Mesenchymal stem cell (in vitro differentiated cells and primary cell): ENCODE data around the gene ATAD1.

Source experiments
- DNase-seq: peaks from one replicate; pipeline ENCODE4 v3.0.0-alpha.2; 2013
- H2AFZ ChIP-seq: one replicate; pipeline ENCODE4 v1.6.1; 2013; ENCODE audit warnings: low read depth, mild to moderate bottlenecking, control low read depth, inconsistent platforms, low read length, moderate library complexity
- H2AK5ac ChIP-seq: 2 replicates; pipeline ENCODE4 v1.6.1; 2013; ENCODE audit warnings: low read length, moderate library complexity, mild to moderate bottlenecking, inconsistent platforms; ENCODE audit not compliant: severe bottlenecking
- H2BK120ac ChIP-seq: one replicate; pipeline ENCODE4 v1.6.1; 2013; ENCODE audit warnings: low read depth, mild to moderate bottlenecking, inconsistent platforms, low read length, moderate library complexity
- H2BK12ac ChIP-seq, 2 experiments: one replicate each; pipeline ENCODE4 v1.6.1; 2013; ENCODE audit warnings: inconsistent platforms in 2 of 2, low read length in 2 of 2, mild to moderate bottlenecking in 2 of 2, moderate library complexity in 2 of 2, control low read depth in 1 of 2
- H2BK15ac ChIP-seq: one replicate; pipeline ENCODE4 v1.6.1; 2013; ENCODE audit warnings: mild to moderate bottlenecking, low read depth, inconsistent platforms; ENCODE audit not compliant: poor library complexity, severe bottlenecking
- H2BK5ac ChIP-seq: 2 replicates; pipeline ENCODE4 v1.6.1; 2013; ENCODE audit warnings: low read depth, mild to moderate bottlenecking, low read length, control low read depth, inconsistent platforms; ENCODE audit not compliant: poor library complexity, severe bottlenecking
- H3K14ac ChIP-seq, 2 experiments: one replicate each; pipeline ENCODE4 v1.6.1; 2013; ENCODE audit warnings: inconsistent platforms in 2 of 2, low read length in 2 of 2, control low read depth in 1 of 2, mild to moderate bottlenecking in 1 of 2, moderate library complexity in 1 of 2
- H3K18ac ChIP-seq, 2 experiments: one replicate each; pipeline ENCODE4 v1.6.1; 2013; ENCODE audit warnings: inconsistent platforms in 2 of 2, low read length in 2 of 2, control low read depth in 1 of 2, low read depth in 1 of 2, mild to moderate bottlenecking in 1 of 2
- H3K23ac ChIP-seq, 2 experiments: one replicate each; pipeline ENCODE4 v1.6.1; 2013; ENCODE audit warnings: inconsistent platforms in 2 of 2, low read length in 2 of 2, mild to moderate bottlenecking in 2 of 2, moderate library complexity in 2 of 2, control low read depth in 1 of 2
- H3K27ac ChIP-seq: 2 replicates; pipeline ENCODE4 v1.5.1; 2013; ENCODE audit warnings: mild to moderate bottlenecking, moderate library complexity, low read length, control low read depth, inconsistent platforms; ENCODE audit not compliant: poor library complexity, severe bottlenecking
- H3K27me3 ChIP-seq, 2 experiments: 2 replicates each; pipeline versions ENCODE4 v1.6.1 to v1.7.0; 2013; ENCODE audit warnings: low read length in 2 of 2, mild to moderate bottlenecking in 2 of 2, moderate library complexity in 2 of 2, control low read depth in 1 of 2, inconsistent platforms in 1 of 2; ENCODE audit not compliant: control insufficient read depth in 1 of 2, insufficient read depth in 1 of 2
- H3K36me3 ChIP-seq, 2 experiments: 2 replicates each; pipeline versions ENCODE4 v1.6.1 to v1.7.0; 2013; ENCODE audit warnings: low read length in 2 of 2, control low read depth in 1 of 2, inconsistent platforms in 1 of 2, low read depth in 1 of 2, mild to moderate bottlenecking in 1 of 2; ENCODE audit not compliant: insufficient read depth in 2 of 2, control insufficient read depth in 1 of 2
- H3K4ac ChIP-seq, 2 experiments: one replicate each; pipeline ENCODE4 v1.6.1; 2013; ENCODE audit warnings: inconsistent platforms in 2 of 2, low read length in 2 of 2, mild to moderate bottlenecking in 2 of 2, moderate library complexity in 2 of 2, control low read depth in 1 of 2, low read depth in 1 of 2
- H3K4me1 ChIP-seq: 2 replicates; pipeline ENCODE4 v1.6.1; 2013; ENCODE audit warnings: low read depth, low read length, control low read depth; ENCODE audit not compliant: control insufficient read depth, insufficient read depth
- H3K4me2 ChIP-seq: 2 replicates; pipeline ENCODE4 v1.6.1; 2013; ENCODE audit warnings: low read length, mild to moderate bottlenecking, inconsistent platforms; ENCODE audit not compliant: poor library complexity, severe bottlenecking
- H3K4me3 ChIP-seq, 2 experiments: 2 replicates each; pipeline versions ENCODE4 v1.5.1 to v1.7.0; 2013; ENCODE audit warnings: low read length in 2 of 2, mild to moderate bottlenecking in 2 of 2, control low read depth in 1 of 2, low read depth in 1 of 2; ENCODE audit not compliant: insufficient read depth in 1 of 2
- H3K79me1 ChIP-seq: replicated peaks from 2 replicates; pipeline ENCODE4 v1.6.1; 2013; ENCODE audit warnings: mild to moderate bottlenecking, control low read depth, low read length, inconsistent platforms; ENCODE audit not compliant: poor library complexity, severe bottlenecking
- H3K9ac ChIP-seq: 2 replicates; pipeline ENCODE4 v1.7.0; 2013; ENCODE audit warnings: mild to moderate bottlenecking, low read length, moderate library complexity
- H3K9me3 ChIP-seq: 2 replicates; pipeline ENCODE4 v1.7.0; 2013; ENCODE audit warnings: mild to moderate bottlenecking, low read length; ENCODE audit not compliant: control insufficient read depth
- H4K8ac ChIP-seq: one replicate; pipeline ENCODE4 v1.6.1; 2013; ENCODE audit warnings: inconsistent platforms, mild to moderate bottlenecking, low read length, moderate library complexity
- H4K91ac ChIP-seq: one replicate; pipeline ENCODE4 v1.6.1; 2013; ENCODE audit warnings: mild to moderate bottlenecking, low read length, inconsistent platforms
- whole genome bisulfite sequencing: methylation state at CpG from one replicate; pipeline ENCODE4 v1.1.7; 2013; ENCODE audit warnings: mixed read lengths; 5-methylcytosine and 5-hydroxymethylcytosine counted together

The ATAD1 gene

DNA sequence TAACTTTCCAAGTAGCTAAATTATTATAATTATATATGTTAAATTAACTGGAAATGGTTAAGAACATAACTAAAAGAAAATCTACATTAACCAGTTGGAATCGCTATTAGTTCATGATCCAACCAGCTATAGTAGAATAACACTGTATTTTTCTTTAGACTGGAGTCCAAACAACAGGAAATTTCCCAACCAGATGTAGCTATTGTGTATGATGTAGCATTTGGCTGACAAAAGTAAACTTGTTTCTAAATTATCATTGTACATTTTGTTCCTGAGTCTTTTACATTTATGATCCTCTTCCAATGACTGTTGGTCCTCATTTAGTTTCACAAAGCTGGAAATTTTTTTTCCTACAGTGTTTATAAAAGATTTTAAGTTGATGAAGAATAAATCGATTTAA lies 96.2 kb downstream of the ATAD1 start:
- Histone ChIP-seq H2BK12ac (no peak overlapping the region), H3K4ac (no peak overlapping the region), H3K9ac (no peak overlapping the region), H2BK120ac (no peak overlapping the region), H3K4me2 (no peak overlapping the region), H3K27me3 (no peaks in the 10 kb centered on the region), H4K91ac (no peak overlapping the region), H2BK15ac (no peak overlapping the region), H3K27ac (no peak overlapping the region), H3K23ac (no peak overlapping the region), H2BK5ac (no peak overlapping the region), H3K79me1 (no peaks in the 10 kb centered on the region), H3K14ac (no peak overlapping the region), H3K4me3 (no peak overlapping the region), H3K4me1 (no peaks in the 10 kb centered on the region), H4K8ac (no peak overlapping the region), H3K18ac (no peak overlapping the region), H2AK5ac (no peak overlapping the region), H2AFZ (no peak overlapping the region), H3K36me3 (peaks cover 2 to 48% of the 10 kb centered on the region in 2 experiments), H3K9me3 (no peaks in the 10 kb centered on the region)
- WGBS: 97% methylated on average over 1 of the region's 2 CpGs
- no peak for DNase-seq

DNA sequence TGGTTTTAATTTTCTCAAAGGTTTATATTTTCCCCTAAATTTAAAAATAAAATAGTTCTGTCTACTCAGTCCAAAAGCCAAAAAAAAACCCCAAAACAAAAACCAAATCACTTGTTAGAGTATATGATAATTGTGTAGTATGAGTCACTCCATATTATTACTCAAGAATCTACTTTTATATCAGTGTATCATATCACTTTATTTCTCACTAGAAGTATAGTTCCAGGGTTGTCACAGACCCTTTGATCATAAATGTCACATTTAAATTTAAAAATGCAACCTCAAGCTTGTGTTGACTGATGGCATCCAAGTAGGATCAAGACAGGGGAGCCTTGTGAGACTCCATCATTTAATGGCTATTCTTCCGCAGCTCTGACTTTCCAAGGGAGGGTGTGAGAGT lies 97.4 kb downstream of the ATAD1 start:
- no peak overlapping the region for H4K8ac ChIP-seq
- no peak overlapping the region for H2BK120ac ChIP-seq
- H3K4ac ChIP-seq: no peak overlapping the region
- no peak overlapping the region for H3K23ac ChIP-seq
- no peak for DNase-seq
- no peak overlapping the region for H4K91ac ChIP-seq
- H3K14ac ChIP-seq: no peak overlapping the region
- peaks cover 2 to 56% of the 10 kb centered on the region in 2 experiments for H3K36me3 ChIP-seq
- H3K9ac ChIP-seq: no peak overlapping the region
- H2BK12ac ChIP-seq: no peak overlapping the region
- H2BK15ac ChIP-seq: no peak overlapping the region
- H3K79me1 ChIP-seq: no peaks in the 10 kb centered on the region
- no peak overlapping the region for H3K27ac ChIP-seq
- no peak overlapping the region for H3K18ac ChIP-seq
- H3K4me3 ChIP-seq: no peak overlapping the region
- H2AK5ac ChIP-seq: no peak overlapping the region
- no CpG with 5 or more reads among the region's 1 CpG for WGBS
- H3K4me2 ChIP-seq: no peak overlapping the region
- no peaks in the 10 kb centered on the region for H3K4me1 ChIP-seq
- H3K27me3 ChIP-seq: no peaks in the 10 kb centered on the region
- H2AFZ ChIP-seq: no peak overlapping the region
- no peak overlapping the region for H2BK5ac ChIP-seq
- H3K9me3 ChIP-seq: no peaks in the 10 kb centered on the region

DNA sequence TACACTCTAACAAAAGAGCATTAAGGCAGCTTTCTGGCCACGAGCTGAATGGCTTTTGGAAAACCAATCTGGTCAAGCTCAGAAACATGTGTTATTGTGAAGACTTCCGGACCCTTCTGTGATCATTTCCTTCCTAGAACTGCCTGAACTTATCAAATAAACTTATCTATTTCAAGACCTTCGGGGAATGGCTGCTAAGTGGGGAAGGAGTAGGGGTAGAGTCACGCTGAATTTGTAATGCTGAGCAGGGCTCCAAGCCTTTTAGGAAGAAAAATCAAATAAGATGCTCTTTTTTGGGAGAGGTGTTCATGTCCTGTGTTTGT lies 101.7 kb downstream of the ATAD1 start:
- Histone ChIP-seq H3K14ac (no peak overlapping the region), H3K9ac (no peak overlapping the region), H2AK5ac (no peak overlapping the region), H3K18ac (no peak overlapping the region), H3K4me3 (no peak overlapping the region), H2BK15ac (no peak overlapping the region), H3K79me1 (no peaks in the 10 kb centered on the region), H4K91ac (no peak overlapping the region), H4K8ac (no peak overlapping the region), H3K27ac (no peak overlapping the region), H3K36me3 (peaks cover 0 to 75% of the 10 kb centered on the region in 2 experiments), H3K9me3 (no peaks in the 10 kb centered on the region), H3K27me3 (no peaks in the 10 kb centered on the region), H2BK120ac (no peak overlapping the region), H2BK5ac (no peak overlapping the region), H3K4me2 (no peak overlapping the region), H3K23ac (no peak overlapping the region), H3K4ac (no peak overlapping the region), H2BK12ac (no peak overlapping the region), H3K4me1 (no peaks in the 10 kb centered on the region), H2AFZ (no peak overlapping the region)
- DNase-seq: no peak
- 100% methylated on average over 3 of the region's 4 CpGs for WGBS

DNA sequence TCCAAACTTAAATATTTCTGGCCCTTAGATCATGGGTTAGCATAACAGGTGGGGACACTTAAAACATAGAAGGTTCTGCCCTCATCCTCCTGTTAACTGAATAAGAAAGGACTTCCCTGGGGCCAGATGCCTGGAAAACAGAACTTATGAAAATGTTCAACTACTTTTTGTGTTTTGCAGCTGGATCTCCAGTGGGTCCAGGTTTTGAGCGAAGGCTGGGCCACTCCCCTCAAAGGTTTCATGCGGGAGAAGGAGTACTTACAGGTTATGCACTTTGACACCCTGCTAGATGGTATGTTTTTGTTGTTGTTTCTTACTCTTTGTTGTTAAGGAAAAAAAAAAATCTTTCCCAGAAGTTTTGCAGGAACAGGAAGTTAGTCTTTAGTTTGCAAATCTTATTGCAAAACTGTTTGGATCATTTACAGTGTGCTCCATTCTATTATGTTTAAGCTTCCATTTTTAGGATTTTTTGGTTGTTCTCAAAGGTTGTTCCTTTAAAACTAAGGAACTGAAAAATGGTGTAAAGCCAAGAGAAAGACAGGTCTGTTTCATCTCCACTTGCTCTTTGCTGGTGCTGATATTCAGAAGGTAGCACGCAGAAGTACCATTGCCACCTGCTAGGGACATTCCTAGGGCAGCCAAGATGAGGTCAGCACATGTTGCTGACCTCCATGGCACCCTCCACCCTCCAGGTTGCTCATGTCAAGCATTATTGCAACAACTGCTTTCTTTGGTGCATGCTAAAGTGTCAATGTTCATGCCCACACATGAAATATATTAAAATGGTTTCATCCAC lies 102.3 kb downstream of the ATAD1 start:
- DNase-seq: no peak
- no peak overlapping the region for H2BK5ac ChIP-seq
- no peak overlapping the region for H2BK12ac ChIP-seq
- H4K91ac ChIP-seq: no peak overlapping the region
- no peaks in the 10 kb centered on the region for H3K27me3 ChIP-seq
- no peak overlapping the region for H3K4ac ChIP-seq
- H4K8ac ChIP-seq: no peak overlapping the region
- H3K18ac ChIP-seq: no peak overlapping the region
- H3K27ac ChIP-seq: no peak overlapping the region
- H3K4me1 ChIP-seq: no peaks in the 10 kb centered on the region
- 96% methylated on average over 3 of the region's 3 CpGs for WGBS
- H3K14ac ChIP-seq: no peak overlapping the region
- no peak overlapping the region for H2AFZ ChIP-seq
- no peak overlapping the region for H3K4me2 ChIP-seq
- no peaks in the 10 kb centered on the region for H3K9me3 ChIP-seq
- peak overlapping the region in 1 of 2 experiments; percentile 59 for H3K23ac ChIP-seq
- H3K9ac ChIP-seq: no peak overlapping the region
- no peak overlapping the region for H2BK120ac ChIP-seq
- H3K4me3 ChIP-seq: no peak overlapping the region
- H2BK15ac ChIP-seq: no peak overlapping the region
- no peaks in the 10 kb centered on the region for H3K79me1 ChIP-seq
- peaks cover 0 to 75% of the 10 kb centered on the region in 2 experiments for H3K36me3 ChIP-seq
- H2AK5ac ChIP-seq: no peak overlapping the region
